Stimulated activated CD4-positive, alpha-beta T cell treated with anti-CD3 and anti-CD28 coated beads, Interleukin-1b, Interleukin-23, amount 100 ng/mL, for 4 hours (primary cell): ENCODE results near the gene PITPNM3.
A peak's percentile ranks its signal among the peaks of the same experiment; 100 is the strongest.

Source experiments
- DNase-seq, 2 donors: peaks; one replicate each; pipeline ENCODE4 v3.0.0-alpha.2; 2020; ENCODE audit warnings: low read depth in 2 of 2

The PITPNM3 gene

DNA sequence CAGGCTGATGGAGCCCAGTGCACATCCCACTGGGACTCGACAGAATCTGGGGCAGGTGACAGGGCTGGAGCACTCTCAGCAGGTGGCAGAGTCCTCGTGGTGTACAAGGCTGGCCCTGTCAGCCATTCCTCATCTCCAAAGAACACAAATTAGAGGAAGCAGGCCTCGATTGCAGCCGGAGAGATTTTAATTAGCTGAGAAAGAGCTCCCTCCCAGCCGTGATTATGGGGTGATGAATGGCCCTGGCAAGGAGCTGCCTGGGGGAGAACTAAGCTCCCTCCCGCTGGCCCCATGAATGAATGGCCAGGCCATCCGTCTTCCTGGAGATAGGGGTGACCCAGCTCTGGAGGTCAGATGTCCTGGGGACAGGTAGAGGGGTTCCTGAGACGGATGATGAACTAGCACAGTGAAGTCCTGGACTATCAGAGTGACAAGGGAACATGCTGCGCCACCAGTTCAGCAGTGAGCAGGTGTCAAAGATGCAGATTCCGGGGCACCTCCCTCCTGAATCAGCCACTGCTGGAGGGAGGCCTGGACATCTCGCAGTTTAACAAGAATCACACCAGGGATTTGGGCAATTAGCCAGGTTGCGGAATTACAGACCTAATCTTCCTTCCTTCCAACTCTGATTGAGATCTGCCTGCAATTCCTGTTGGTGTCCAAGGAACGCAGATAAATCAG, 76.6 kb downstream of the PITPNM3 start:
- DNase-seq: no peak

DNA sequence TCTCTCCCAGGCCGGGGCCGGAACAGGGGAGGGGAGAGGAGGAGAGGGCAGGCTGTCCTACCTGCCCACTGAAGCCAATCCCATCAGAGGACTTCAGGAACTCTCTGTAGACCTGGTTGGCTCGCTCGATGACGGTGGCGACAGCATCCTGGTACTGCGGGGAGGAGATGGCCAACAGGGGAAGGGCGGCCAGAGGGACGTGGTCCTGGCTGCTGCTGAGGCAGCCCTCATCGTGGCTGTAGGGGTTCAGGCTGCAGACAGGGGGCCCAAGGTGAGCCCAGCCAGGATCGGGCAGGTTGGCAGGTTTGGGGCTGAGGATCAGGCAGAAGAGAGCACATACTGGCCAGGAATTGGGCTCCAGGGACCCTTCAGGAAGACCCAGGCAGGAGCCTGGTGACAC, 77.9 kb downstream of the PITPNM3 start:
- no peak for DNase-seq

DNA sequence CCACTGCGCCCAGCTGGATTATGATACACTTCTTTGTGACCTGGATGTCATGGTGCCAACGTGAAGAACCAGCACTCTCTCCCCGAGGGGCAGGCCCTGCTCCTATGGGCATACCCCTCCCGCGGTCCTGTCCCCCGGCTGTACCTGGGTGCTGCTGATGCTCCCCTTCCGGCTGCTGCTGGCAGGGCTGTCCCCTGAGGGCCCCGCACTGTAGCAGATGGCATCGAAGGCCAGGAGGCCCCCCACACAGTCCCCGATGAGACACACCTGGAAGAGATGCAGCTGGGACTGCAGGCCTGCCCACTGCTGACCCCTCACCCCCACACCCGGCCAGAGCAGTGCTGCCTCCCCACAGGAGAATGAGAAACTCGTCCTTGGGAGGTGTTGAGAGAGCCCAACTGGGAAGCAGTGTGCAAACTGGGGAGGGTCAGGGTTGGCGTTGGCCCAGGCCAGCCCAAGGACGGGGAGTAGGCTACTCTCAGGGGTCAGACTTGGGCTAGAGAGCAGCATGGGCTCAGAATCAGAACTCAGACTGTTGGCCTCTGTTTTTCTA, 78.4 kb downstream of the PITPNM3 start:
- no peak for DNase-seq

DNA sequence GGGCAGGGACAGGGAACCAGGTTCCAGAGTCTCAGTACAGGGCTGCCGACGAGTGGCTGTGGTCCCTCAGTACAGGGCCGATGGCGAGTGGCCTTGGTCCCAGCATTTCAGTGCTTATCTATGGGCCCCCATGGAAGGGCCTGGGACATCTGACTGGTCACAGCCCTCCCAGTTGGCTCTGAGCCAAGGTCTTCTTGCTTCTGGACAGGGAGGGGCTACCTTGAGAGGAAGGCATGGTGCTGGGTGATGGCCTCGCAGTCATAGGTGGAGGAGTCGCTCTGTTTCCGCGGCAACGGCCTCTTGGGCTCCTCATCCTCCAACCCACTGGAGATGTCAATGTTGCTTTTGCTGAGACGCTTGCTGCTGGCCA, 79.6 kb downstream of the PITPNM3 start:
- no peak for DNase-seq

DNA sequence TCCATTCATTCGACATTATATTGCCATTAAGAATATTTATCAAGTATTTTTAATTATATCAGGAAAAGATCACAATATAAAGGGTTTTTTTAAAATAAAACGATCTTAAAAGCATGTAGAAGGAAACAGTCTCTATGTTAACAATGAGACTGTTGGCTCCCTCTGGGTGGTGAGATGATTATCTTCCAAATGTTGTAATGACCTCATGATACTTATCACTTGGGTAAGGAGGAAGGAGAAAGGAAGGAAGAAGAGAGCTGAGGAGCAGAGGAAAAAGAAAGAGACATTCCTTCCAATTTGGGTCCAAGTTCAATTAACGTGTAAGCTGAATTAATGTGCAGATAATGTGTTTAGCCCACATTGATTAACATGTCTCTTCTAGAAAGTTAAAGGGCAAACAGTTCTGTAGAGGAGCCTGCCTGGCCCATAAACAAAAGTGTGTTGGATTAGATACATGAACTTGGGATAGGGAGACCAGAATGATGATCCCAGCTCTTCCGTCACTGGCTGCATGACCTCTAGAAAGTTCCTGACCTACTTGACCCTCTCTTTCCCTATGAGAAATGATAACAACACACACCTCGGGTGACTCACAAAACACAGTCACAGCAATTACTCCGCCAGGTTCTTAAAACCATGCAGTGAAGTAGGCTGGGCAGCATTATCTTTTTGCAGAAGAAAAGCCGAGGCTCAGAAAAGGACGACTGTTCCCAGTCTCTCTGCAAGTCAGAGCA, 80.1 kb downstream of the PITPNM3 start:
- no peak for DNase-seq

DNA sequence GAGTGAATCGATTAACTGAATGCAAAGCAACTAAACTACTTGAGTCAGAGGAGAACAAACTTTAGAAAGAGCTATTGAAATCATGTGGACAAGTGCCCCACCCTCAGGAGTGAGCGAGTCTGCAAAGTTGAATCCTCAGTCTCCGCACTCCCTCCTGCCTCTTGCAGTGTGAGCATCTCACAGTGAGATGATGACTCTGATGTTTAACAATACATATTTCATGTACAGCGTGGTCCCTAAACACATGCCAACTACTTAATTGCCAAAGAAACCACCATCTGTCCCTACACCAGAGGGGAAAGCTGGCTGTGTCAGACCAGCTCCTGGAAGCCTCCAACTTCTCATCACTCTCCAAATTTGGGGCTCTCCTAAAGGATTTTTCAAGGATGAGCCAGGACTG, 80.9 kb downstream of the PITPNM3 start:
- DNase-seq: no peak

DNA sequence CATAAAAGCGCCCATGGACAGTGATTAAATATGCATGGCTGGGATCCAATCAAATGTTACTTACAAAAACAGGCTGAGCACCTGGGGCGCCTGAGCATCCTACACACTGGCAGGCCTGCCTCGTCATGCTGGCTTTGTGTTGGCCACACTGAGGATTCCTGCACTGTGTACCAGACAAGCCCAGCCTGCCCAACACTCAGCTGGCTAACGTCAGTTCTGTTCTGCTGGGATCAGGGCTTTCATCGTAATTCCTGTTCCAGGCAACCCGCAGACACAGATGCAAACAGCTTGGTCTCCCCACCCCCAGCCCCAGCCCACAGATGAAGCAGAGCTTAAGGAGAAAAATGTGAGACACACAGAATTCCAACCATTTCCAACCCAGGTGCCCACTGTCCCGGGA, 81.4 kb downstream of the PITPNM3 start:
- no peak for DNase-seq

DNA sequence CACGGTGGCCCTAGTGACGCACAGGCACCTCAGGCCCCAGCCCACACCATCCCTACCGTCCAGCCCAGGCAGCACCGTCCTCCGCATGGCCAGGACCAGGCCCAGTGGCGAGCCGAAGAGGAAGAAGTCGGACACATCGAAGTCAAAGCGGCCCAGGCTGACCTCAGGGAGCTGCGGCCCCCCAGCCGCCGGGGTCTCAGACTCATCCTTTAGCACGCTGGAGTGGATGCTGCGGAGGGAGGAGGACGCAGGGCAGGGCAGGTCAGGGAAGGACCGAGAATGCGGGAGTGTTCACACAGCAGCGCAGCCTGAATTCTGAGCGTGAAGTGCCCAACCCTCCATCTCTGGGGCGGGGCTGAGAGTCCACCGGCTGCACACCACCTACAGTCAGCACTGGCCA, 82.0 kb downstream of the PITPNM3 start:
- DNase-seq: no peak

DNA sequence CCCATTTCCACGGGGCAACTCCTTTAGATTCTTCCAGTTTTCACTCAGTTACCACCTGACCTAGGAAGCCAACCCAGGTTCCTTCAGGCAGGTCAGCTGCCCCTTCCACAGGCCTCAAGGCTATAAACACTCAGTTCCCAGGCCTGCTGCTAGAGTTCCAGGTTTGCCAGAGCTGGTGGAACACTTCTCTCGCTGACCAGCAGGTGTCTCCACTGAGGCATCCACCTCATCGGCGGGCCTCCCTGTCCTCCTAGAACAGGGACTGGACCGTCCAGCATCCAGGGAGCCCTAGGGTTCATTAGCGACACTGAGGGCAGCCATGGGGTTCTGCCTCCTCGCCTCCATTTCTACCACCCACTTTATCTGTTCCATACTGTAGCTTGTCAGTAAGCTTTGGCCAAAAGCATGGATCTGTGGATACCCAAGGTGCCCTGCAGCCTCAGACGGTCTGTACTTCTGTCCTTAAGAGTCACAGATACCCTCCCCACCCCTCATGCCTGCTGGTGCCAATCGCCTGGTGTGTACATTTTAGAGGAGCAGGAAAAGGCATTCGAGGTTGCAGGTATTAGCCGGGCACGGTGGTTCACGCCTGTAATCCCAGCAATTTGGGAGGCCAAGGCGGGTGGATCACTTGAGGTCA, 83.1 kb downstream of the PITPNM3 start:
- DNase-seq: peak; percentile 57 to 58

DNA sequence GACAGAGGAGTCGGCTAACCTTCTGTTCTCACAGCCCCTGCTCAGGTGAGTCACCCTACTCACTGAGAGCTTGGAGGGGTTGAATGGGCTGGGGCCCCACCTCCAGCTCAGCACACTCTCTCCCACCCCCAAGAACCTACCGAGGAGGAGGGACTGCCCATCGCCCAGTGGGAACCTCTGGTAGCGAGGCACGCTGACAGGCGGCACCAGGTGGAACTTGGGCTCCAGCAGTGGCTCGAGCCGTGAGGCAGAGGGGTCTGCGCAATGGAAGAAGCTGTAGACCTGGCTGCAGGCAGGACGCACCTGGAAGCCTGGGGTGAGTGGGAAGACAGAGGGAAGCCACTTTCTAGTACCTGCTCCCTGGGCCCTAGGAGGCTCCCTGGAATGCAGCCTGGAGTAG, 83.8 kb downstream of the PITPNM3 start:
- no peak for DNase-seq

DNA sequence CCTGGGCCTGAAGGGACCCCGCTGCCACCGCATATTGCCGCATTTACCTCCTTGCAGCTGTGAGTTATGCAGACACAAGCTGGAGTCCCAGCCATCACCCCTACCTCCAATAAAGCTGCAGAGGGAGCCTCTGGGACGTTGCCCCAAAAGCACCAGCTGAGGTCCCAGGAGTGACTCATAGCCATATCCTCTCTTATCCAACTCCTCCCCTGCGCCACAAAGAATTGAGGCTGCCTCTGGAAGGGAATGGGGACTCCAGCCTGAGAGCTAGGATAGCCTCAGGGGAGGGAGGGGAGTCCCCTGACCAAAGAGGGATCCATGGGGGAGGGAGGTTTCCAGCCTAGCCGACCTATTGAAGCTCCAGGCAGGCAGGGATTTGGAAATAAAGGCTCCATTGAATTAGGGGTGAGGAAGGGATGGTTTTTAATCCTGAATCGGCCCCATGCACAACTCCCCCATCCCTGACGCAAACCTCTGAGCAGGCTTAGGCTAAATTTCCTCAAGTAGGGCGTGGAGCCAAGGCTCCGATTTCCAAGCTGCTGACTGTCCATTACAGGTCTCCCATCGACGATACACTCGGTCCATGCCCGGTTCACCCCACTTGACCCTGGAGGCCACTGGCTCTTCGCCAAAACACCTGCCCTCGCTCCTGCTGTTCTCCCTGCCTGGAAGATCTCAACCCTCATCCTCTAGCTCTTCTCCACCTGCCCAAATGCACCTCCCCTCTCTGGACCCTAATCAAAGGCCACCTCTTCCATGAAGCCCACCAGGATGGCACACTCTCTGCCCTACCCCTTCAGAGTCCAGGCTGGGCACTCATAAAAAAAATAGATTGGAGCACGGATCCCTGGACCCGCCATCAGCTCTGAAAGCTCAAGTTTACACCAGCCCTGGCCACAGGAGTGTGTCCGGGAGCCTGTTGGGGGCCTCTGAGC, 84.6 kb downstream of the PITPNM3 start:
- no peak for DNase-seq

DNA sequence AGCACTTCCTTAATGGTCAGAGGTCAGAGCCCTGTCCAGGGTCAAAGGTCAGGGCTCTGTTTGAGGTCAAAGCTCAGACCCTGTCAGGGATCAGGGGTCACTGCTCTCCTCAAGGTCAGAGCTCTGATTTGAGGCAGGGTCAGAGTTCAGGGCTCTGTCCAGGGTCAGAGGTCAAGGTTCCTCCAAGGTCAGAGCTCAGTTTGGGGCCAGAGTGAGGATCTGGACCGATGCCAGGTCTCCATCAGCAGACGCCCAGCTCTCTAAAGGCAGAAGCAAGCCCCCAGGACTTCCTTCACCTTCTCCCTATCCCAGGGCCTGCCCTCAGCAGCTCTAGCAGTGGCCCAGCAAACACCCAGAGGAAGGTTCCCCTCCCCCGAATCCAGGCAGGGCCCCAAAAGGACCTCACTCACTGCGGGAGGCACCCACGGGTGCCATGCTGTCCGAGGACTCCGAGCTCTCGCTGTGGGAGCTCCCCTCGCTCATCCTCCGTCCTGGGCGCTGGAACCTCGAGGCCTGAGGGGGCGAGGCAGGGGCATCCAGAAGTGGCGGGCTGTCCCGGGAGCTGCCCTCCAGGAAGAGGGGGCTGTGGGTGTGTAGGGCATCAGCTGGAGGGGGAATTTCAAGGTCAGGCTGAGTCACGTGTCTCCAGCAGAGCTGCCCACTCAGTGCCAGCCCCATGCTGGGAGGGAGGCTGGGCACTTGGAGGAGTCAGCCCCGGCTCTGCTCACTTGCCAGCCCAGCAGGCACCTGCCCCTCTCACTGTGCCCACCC, 85.4 kb downstream of the PITPNM3 start:
- no peak for DNase-seq

DNA sequence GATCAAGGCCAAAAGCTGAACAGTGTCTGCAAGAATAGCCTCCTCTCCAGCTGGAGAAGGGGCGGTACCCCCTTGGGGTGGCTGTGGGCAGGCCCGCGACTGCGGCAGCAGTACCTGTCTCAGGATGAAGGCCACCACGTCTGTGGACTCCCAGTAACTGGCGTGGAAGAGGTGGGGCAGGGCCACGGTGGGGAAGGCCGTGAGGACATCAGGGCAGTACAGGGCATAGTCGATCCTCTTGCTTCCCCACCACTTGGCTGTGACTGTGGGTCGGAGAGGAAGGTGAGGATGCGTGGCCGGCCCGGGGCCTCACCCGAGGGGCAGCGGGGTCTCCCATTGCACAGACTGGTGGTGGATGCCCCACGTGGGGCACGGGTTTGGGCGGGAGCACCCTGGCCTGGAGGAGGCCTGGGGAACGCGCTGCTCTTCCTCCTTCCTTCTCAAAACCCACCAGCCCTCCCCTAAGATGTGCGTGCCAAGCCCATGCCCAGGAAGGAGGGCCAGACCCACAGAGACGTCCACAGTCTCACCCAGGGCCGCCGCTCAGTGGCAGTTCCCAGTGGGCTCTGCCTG, 86.1 kb downstream of the PITPNM3 start:
- DNase-seq: no peak

DNA sequence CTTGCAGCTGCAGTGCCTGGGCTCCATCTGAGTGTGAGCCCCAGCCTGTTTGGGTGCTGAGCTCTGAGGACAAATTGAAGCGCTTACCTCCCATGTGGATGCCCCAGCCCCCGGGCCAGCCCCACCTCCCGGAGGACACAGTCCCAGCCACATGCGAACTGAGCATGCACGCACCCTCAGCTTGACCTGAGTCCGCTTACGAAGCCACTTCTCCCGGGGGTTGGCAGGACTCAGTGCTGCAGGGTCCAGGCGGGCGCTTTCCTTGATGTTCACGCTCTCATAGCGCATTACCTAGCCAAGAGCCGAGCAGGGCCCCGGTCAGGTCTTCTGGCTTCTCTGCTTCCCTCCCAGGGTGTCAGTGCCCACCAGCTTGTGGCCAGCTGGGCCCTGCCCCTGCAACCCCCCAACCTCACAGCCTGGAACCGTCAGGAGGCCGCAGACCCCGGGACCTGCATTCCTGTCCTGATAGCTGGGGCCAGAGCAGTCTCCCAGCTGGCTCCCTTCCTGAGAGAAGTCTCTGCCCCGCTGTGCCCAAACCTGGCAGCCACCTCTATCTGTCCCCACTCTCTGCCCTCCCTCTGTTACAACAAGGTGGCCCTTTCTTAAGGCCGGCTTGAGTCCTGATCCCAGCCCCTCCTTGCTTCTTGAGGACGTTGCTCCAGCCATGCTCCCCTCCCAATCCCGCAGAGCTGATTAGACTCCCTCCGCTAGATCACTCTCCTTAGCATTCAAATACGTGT, 88.1 kb downstream of the PITPNM3 start:
- no peak for DNase-seq

DNA sequence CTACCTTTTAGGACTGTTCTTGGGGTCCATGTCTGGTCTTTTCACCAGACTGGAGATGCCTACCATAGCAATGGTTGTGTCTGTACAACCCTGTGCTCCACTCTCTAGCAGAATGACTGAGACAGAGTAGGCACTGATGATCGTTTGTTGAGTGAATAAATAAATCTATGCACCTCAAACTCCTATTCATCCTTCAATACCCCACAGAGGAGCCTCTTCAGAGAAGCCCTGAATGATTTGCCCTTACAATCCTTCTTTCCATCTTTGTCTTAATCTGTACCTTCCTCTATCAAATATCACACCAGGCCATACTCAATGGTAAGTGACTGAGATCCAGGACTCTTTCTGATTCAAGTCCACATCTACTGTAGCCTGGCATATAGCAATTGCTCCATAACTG, 88.8 kb downstream of the PITPNM3 start:
- DNase-seq: no peak

DNA sequence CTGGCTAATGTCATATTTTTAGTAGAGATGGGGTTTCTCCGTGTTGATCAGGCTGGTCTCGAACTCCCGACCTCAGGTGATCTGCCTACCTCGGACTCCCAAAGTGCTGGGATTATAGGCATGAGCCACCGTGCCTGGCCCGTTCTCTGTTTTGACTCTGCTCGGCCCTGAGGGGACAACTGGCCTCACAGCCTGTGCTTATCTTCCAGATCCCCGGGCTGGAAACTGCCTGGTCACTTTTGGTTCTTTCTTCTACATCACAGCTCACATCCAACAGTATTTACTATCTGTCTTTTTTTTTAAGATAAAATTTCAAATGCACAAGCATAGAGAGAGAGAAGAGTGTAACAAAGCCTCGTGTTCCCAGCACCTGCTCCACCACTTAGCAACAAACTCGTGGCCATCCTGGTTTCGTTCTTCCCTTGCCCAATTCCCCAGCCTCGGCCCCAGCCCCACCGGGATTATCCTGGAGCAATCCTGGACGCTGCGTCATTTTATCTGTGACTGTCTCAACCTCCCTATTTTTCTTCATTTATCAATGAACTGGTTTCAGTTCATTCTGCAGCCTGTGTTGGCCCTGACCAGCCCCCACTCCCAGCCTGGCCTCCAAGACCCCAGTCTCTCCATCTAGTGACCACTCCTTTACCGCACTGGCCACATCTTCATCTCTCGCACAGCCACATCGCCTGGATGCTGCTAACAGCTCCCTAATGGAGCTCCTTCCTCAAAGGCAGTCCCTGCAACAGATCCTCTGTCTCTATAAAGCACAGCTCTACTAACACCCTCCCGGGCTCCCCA, 91.0 kb downstream of the PITPNM3 start:
- DNase-seq: no peak

DNA sequence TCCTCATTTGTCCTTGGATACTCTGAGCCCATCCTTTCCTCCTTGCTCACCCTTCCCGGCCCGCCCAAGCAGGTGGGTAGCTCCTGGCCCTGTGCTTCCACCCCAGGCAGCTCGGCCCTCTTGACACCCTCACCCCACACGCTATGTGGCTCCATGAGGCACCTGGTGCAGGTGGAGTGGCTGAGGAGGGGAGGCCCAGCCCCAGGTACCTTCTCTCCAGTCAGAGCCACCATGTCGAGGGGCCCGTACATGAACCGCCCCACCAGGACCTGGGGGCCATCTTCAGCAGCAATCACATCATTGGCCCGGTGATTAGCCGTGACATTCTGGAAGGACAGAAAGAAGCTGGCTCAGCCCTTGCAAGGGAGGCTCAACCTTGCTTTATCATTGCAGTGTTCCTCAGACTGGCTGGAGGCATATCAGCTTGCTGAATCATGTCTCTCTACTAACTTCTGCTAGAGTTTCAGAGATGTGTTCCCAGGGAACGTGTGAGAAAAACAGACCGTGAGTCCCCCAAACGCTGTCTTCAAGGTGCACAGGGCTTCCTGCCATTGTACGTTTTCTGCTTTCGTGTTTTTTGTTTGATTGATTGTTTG, 91.8 kb downstream of the PITPNM3 start:
- no peak for DNase-seq

DNA sequence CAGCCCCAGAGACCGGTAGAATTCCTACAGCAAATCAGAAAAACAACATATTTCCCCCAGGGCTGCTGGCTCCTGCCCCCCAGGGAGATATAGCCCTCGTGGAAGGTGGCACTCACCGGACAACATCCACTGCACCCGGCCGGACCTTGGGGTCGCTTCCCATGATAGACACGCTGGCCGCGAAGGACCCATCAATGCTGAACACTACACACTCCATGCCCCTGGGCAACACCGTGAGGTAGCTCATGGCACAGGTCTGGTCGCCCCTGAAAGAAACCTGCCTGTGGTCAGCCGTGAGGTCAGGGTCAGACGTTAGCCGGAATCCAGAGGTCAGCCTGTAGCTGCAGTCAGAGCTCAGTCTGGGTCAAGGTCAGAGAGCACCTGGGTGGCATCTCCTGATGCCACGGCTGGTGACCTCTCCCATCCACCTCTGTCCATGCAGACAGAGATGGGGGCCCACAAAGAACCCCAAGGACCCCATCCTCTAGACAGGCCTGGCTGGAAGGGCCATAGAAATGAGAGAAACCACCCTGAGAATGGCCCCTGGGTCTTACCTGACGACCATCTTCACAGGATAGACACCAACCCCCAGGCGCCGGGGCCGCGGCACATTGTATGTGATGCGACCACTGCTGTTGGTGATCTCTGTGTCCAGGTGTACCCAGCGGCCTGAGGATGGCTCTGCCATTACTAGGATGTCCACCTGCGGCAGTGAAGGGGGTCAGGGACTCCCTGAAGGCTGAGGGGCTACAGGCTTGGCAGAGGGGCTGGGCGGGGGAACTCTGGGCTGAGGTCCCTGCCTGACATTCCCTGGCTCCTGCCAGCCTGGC, 92.5 kb downstream of the PITPNM3 start:
- no peak for DNase-seq
